HTR-8/SVneo (cell line): ENCODE measurements around the gene APOBEC3H.
"Not testable (repeated sequence)": the region's sequence is repeated elsewhere in the genome, so short reads cannot be mapped to it uniquely, and the experiment has no call there.

Experiments
- DNase-seq: peaks from one replicate; pipeline ENCODE4 v3.0.0; 2011; ENCODE audit warnings: low spot score, mixed read lengths; ENCODE audit not compliant: insufficient read length
- FAIRE-seq: peaks from 2 replicates; lab custom pipeline; 2011; peaks lifted over from hg19 to GRCh38; lab: Jason Lieb, UNC

The APOBEC3H gene

GRCh38 chr22:39097098-39098020 is at the start of gene APOBEC3H:
Gene APOBEC3H, plus strand, starts transcription at chr22:39097244. Its CDS starts 3,035 bp downstream, at chr22:39100279.
- peak; percentile 57 for DNase-seq
- peak; percentile 42 for FAIRE-seq

- FAIRE-seq, DNase-seq: not testable (repeated sequence)
Observed at GRCh38 chr22:39049486-39049885, 47.6 kb upstream of the APOBEC3H start.

- not testable (repeated sequence) for DNase-seq
- peak; percentile 9 for FAIRE-seq
Observed at GRCh38 chr22:39051844-39052495, 45.1 kb upstream of the APOBEC3H start.

DNA sequence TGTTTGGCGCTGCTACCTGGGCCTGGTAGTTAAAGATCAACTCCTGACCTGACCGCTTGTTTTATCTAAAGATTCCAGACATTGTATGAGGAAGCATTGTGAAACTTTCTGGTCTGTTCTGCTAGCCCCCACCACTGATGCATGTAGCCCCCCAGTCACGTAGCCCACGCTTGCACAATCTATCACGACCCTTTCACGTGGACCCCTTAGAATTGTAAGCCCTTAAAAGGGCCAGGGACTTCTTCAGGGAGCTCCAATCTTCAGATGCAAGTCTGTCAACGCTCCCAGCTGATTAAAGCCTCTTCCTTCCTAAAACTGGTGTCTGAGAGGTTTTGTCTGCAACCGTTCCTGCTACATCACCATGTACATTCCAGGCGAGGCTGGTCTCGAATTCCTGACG is 41.4 kb upstream of the APOBEC3H start:
- DNase-seq = no peak
- FAIRE-seq = no peak

GRCh38 chr22:39061290-39061689 is 35.8 kb upstream of the APOBEC3H start:
- DNase-seq, FAIRE-seq: not testable (repeated sequence)

- not testable (repeated sequence) for DNase-seq, FAIRE-seq
Observed at GRCh38 chr22:39061951-39062350, 35.1 kb upstream of the APOBEC3H start.

DNA sequence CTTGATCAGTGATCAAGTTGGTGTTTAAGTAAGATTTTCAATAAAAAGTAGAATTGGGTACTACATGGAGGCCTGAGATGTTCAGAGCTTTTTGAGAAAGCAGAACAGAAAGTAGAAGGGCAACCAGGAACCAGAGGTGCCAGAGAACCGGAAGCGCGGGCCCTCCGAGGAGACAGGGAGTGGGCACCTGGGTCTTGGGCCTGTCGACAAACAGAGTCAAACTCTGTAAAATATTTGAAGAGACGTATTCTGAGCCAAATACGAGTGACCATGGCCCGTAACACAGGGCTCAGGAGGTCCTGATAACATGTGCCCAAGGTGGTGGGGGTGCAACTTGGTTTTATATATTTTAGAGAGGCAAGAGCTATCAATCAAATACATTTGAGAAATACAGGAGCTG is 33.1 kb upstream of the APOBEC3H start:
- not testable (repeated sequence) for FAIRE-seq, DNase-seq

DNA sequence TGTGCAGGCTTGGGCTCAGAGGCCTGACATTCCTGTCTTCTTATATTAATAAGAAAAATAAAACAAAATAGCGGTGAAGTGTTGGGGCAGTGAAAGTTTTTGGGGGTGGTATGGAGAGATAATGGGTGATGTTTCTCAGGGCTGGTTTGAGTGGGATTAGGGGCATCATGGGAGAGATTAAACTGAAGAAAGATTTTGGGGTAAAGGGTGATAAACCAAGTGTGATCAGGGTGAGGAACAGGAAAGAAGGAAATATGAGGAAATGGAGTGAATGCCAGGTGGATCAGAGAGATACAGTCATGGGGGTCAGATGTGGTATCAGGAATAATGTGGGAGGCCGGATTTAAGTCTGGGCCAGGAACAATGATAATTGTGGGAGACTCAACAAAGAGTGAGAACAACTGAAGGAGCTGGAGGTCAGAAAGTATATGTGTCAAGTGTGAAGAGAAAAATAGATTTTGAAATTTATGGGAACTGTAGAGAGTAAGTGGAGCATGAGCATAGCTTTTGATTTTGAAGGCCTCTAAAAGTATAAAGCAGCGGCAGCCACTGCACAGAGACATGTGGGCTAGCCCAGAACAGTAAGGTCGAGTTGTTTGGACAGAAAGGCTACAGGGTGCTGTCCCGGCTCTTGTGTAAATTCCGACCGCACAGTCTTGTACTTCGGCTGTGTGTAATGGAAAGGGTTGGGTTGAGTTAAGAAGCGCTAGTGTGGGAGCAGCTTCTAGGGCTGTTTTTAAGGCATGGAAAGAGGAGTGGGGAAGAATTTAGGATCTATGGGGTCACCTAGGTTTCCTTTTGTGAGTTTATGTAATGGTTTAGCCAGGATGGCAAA is 30.4 kb upstream of the APOBEC3H start:
- not testable (repeated sequence) for FAIRE-seq, DNase-seq

DNA sequence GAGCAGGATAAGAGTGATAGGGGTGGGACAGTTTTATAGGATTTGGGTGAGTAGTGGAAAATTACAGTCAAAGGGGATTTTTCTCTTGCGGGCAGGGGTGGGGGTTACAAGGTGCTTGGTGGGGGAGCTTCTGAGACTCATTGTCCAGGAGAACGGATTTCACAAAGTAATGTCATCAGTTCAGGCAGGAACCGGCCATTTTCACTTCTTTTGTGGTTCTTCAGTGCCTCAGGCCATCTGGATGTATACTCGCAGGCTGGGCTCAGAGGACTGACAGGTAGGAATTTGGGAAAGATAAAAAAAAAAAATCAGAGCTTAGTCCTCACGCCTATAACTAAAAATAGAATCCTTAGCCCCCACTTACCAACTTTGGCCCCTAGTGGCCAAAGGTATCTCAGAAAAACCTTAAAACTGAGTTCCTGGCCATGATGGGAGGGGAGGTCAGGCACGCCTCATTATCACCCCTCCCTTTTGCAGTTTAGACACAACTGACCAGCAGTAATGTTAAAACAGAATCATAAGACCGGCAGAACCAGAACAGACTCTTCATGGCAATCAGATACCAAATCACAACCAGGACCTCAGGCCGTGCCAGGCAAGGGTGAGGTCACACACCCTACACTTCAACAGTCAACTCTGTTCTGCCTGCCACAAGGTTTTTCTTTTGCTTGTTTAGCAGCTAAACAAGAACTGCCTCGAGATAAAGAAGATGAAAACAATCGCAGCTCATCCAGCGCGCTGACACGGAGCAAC is 28.8 kb upstream of the APOBEC3H start:
- DNase-seq = no peak

GRCh38 chr22:39070186-39070585 is 26.9 kb upstream of the APOBEC3H start:
- DNase-seq (no peak), FAIRE-seq (no peak)

More for the DNA sequence above, 28.8 kb upstream of the APOBEC3H start:
- FAIRE-seq = no peak

GRCh38 chr22:39072581-39072981 is 24.5 kb upstream of the APOBEC3H start:
- DNase-seq, FAIRE-seq: not testable (repeated sequence)

DNA sequence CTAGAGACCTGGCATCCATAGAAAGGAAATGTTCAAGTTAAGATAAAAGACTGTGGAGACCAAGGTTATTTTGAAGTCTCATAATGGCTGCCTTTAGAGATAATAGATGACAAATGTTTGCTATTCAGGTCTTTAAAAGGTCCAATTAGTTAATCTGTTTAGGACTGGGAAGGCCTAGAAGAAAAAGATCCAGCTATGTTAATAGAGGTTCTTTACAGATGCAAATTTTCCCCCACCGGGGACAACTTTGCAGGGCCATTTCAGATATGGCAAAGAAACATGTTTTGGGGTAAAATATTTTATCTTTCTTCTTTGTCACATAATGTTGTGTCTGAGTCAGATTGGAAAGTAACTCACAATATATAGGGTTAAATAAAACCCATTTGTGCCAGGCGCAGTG is 23.1 kb upstream of the APOBEC3H start:
- FAIRE-seq (no peak), DNase-seq (no peak)

DNA sequence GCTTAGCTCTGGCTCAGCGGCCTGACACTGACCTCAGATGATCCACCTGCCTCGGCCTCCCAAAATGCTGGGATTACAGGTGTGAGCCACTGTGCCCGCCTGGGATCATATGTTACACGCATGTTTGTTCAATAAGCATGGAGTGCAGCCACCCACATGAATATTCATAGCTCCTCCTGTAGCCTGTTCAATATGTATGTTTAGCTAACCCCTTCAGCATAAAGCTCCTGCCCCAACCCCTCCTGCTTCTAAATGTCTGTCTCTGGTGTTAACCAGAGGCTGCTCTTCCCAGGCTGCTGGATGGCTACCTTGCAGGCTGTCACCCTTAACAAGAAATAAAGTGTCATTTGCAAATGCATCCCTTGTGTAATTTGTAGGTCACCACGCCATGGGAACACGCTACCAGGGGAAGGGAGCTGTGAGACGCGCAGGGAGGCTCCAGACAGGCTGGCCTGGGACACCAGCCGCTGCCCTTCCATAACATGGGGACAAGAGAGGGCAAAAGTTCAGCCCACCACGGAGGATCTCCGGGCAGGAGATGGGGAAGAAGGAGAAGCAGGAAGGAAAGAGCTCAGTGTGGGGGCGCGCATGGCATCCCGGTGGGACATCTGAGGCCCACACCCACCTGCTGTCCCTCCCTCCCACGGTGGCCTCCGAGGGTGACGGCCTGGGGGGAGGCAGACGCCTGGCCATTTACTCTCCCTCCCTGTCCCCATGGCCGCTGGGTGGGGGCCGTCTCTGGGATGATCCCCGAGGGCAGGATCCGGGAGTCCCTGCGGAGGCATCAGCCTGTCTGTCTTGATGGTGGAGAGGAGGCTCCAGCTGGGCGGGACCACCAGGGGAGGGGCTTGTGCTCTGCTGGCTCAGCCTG is 20.7 kb upstream of the APOBEC3H start:
- not testable (repeated sequence) for FAIRE-seq

GRCh38 chr22:39077026-39077840 is 19.8 kb upstream of the APOBEC3H start, which contains the start of gene APOBEC3G:
Gene APOBEC3G, plus strand, starts transcription at chr22:39077275. Its CDS starts 87 bp downstream, at chr22:39077362.
- DNase-seq, FAIRE-seq: not testable (repeated sequence)

More for the DNA sequence above, 20.7 kb upstream of the APOBEC3H start:
- DNase-seq = not testable (repeated sequence)

DNA sequence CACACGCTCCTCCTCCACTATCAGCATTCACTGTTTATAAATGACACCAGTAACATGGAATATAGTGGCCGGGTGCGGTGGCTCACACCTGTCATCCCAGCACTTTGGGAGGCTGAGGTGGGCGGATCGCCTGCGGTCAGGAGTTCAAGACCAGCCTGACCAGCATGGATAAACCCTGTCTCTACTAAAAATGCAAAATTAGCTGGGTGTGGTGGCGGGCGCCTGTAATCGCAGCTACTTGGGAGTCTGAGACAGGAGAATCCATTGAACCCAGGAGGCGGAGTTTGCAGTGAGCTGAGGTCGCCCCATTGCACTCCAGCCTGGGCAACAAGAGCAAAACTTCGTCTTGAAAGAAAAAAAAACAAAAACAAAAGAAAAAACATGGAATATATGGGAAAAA is 19.1 kb upstream of the APOBEC3H start:
- not testable (repeated sequence) for FAIRE-seq, DNase-seq

DNA sequence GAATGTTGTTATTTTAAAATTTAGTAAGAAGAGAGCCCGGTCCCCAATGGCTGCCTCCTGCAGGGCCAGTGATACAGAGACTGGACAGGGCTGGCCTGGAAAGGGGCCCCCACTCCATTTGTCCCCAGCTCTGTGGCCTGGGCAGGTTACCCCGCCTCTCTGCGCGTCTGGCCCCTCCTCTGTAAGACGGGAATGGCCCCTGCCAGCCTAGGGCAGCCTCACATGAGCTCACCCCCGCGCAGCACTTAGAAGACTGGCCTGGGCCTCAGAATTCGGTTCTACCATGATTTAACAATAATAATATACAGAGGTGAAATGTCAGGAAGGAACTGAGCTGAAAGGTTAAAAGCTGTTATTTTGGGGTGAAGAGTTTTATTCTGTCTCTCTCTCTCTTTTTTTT is 18.7 kb upstream of the APOBEC3H start:
- FAIRE-seq = no peak
- no peak for DNase-seq

DNA sequence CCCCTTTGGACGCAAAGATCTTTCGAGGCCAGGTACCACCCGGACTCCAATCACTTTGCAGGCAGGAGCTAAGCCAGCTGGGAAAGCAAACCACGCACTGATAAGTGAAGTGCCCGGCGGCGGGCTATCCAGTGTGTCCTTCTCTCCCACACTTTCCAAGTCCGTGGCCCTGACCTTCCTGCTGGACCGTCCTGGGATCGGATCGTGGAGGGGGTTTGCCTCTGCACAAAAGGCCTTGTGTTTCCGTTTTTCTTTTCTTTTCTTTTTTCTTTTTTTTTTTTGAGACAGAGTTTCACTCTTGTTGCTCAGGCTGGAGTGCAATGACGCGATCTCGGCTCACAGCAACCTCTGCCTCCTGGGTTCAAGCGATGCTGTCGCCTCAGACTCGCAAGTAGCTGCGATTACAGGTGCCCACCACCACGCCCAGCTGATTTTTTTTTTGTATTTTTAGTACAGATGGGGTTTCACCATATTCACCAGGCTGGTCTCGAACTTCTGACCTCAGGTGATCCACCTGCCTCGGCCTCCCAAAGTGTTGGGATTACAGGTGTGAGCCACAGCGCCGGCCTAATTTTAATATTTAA is 17.9 kb upstream of the APOBEC3H start:
- not testable (repeated sequence) for FAIRE-seq, DNase-seq
